ENCODE results near the gene FUT8. TPM values are rescaled to one million over a fixed set of nuclear protein-coding genes. Genes with fewer than 3 reads are reported as not detected.
A peak's percentile ranks its signal among the peaks of the same experiment; 100 is the strongest.

FUT8 gene
- total RNA-seq, 1 donor from 2014 or later: 11.5 TPM

- ATAC-seq (no peak), DNase-seq (no peak)
- intact Hi-C loops (cut with micrococcal nuclease): no loop called here
Observed at GRCh38 chr14:65528069-65528468, 115.5 kb downstream of the FUT8 start.

GRCh38 chr14:65531148-65531547 is 118.6 kb downstream of the FUT8 start:
- DNase-seq (no peak), ATAC-seq (no peak)
- intact Hi-C loops (cut with micrococcal nuclease): no loop called here

- DNase-seq (no peak), ATAC-seq (no peak)
- intact Hi-C loops (cut with micrococcal nuclease): no loop called here
Observed at GRCh38 chr14:65533736-65534404, 121.3 kb downstream of the FUT8 start.

GRCh38 chr14:65536781-65537423 is 124.4 kb downstream of the FUT8 start:
- ATAC-seq: no peak
- intact Hi-C loops (cut with micrococcal nuclease): no loop called here
- no peak for DNase-seq

- DNase-seq (no peak), ATAC-seq (no peak)
- intact Hi-C loops (cut with micrococcal nuclease): no loop called here
Observed at GRCh38 chr14:65548878-65549277, 136.3 kb downstream of the FUT8 start.

GRCh38 chr14:65549429-65549828 is 136.9 kb downstream of the FUT8 start:
- intact Hi-C loops (cut with micrococcal nuclease): no loop called here
- no peak for ATAC-seq
- DNase-seq: no peak

- DNase-seq: no peak
- ATAC-seq: no peak
- intact Hi-C loops (cut with micrococcal nuclease): no loop called here
Observed at GRCh38 chr14:65550779-65551643, 138.5 kb downstream of the FUT8 start.

- DNase-seq (no peak), ATAC-seq (no peak)
- intact Hi-C loops (cut with micrococcal nuclease): no loop called here
Observed at GRCh38 chr14:65552724-65553123, 140.2 kb downstream of the FUT8 start.

- ATAC-seq: no peak
- DNase-seq: no peak
- intact Hi-C loops (cut with micrococcal nuclease): no loop called here
Observed at GRCh38 chr14:65554837-65555236, 142.3 kb downstream of the FUT8 start.

- no peak for DNase-seq
- ATAC-seq: no peak
Observed at GRCh38 chr14:65555358-65555757, 142.8 kb downstream of the FUT8 start.

GRCh38 chr14:65558363-65558762 is 145.8 kb downstream of the FUT8 start:
- ATAC-seq (peak; percentile 35), DNase-seq (no peak)
- intact Hi-C loops (cut with micrococcal nuclease): no loop called here

More at GRCh38 chr14:65555358-65555757, 142.8 kb downstream of the FUT8 start:
- intact Hi-C loops (cut with micrococcal nuclease): no loop called here

GRCh38 chr14:65560340-65561027 is 148.0 kb downstream of the FUT8 start:
- DNase-seq (no peak), ATAC-seq (no peak)
- intact Hi-C loops (cut with micrococcal nuclease): no loop called here

- DNase-seq: no peak
- intact Hi-C loops (cut with micrococcal nuclease): no loop called here
- ATAC-seq: no peak
Observed at GRCh38 chr14:65564370-65564769, 151.8 kb downstream of the FUT8 start.

GRCh38 chr14:65565948-65566347 is 153.4 kb downstream of the FUT8 start:
- peak; percentile 27 for ATAC-seq

GRCh38 chr14:65566820-65567522 is 154.4 kb downstream of the FUT8 start:
- ATAC-seq (no peak), DNase-seq (no peak)
- intact Hi-C loops (cut with micrococcal nuclease): no loop called here

More at GRCh38 chr14:65565948-65566347, 153.4 kb downstream of the FUT8 start:
- intact Hi-C loops (cut with micrococcal nuclease): no loop called here
- DNase-seq: no peak

- intact Hi-C loops (cut with micrococcal nuclease): no loop called here
- DNase-seq (no peak), ATAC-seq (no peak)
Observed at GRCh38 chr14:65574611-65575010, 162.1 kb downstream of the FUT8 start.

GRCh38 chr14:65575389-65575788 is 162.9 kb downstream of the FUT8 start:
- ATAC-seq (no peak), DNase-seq (no peak)
- intact Hi-C loops (cut with micrococcal nuclease): no loop called here

GRCh38 chr14:65580973-65581372 is 168.4 kb downstream of the FUT8 start:
- DNase-seq: no peak
- intact Hi-C loops (cut with micrococcal nuclease): no loop called here
- ATAC-seq: no peak

- ATAC-seq (no peak), DNase-seq (no peak)
- intact Hi-C loops (cut with micrococcal nuclease): no loop called here
Observed at GRCh38 chr14:65581378-65581777, 168.8 kb downstream of the FUT8 start.
